HCT116 (cell line): ENCODE measurements around the gene TMEM52B. TPM values are rescaled to one million over a fixed set of nuclear protein-coding genes. Genes with fewer than 3 reads are reported as not detected.

ENCODE experiments used
- ATAC-seq: fragments of 200-7000 bp; cut with Tn5 transposase; 2 replicates; pipeline ENCODE4 v1.9.1; 2020; ENCODE audit warnings: mild to moderate bottlenecking, moderate library complexity
- BruUV-seq: library from RNA; stranded (reverse); fragments of 400-500 nt; replicated peaks from 2 replicates; lab custom pipeline; 2021; lab: Mats Ljungman, UMichigan
- CTCF ChIA-PET: fragments of 300-600 bp; sonication (Branson Sonifier 250); formaldehyde crosslinking; loops from one replicate; lab custom pipeline; 2021; ENCODE audit warnings: antibody characterized with exemption; lab: Charles Lee
- POLR2A ChIA-PET: fragments of 300-600, 350-600 bp; sonication (Branson Sonifier 250); formaldehyde crosslinking; loops from one replicate; lab custom pipeline; 2021; ENCODE audit warnings: antibody characterized with exemption; lab: Charles Lee
- RAD21 ChIA-PET, 2 experiments: fragments of 300-600 bp; sonication (Branson Sonifier 250); formaldehyde crosslinking; loops; one replicate each; lab custom pipeline; 2023; ENCODE audit warnings: low total read pairs in 2 of 2; ENCODE audit not compliant: uncharacterized antibody in 2 of 2, unreplicated experiment in 2 of 2, low non-redundant PET in 1 of 2; lab: Charles Lee
- DNase-seq: peaks from one replicate; pipeline ENCODE4 v3.0.0-alpha.2; 2010; ENCODE audit warnings: low read depth, low spot score
- H2AFZ ChIP-seq: fragments of 200-600 bp; shearing (Covaris generic), sonication (generic); 2 replicates; pipeline ENCODE4 v1.6.1; 2017; ENCODE audit warnings: low read depth, mixed run types, mixed read lengths, antibody characterized with exemption, low read length; ENCODE audit not compliant: poor library complexity, severe bottlenecking
- H3K27ac ChIP-seq: 2 replicates; pipeline ENCODE4 v1.5.1; 2012; ENCODE audit warnings: low read depth, low read length
- H3K27me3 ChIP-seq: fragments of 200-600 bp; sonication (generic); 2 replicates; pipeline ENCODE4 v1.6.1; 2016; ENCODE audit warnings: mixed run types, low read length, mixed read lengths; ENCODE audit not compliant: insufficient read depth
- H3K36me3 ChIP-seq, 2 experiments: fragments of 200-500 bp in 1 of 2; fragments of 200-600 bp in 1 of 2; sonication (Bioruptor generic) in 1 of 2; sonication (generic) in 1 of 2; 2 replicates each; pipeline versions ENCODE4 v1.5.1 to v1.6.1; 2014 to 2016; ENCODE audit warnings: low read length in 2 of 2, inconsistent platforms in 1 of 2, mixed read lengths in 1 of 2, mixed run types in 1 of 2; ENCODE audit not compliant: insufficient read depth in 2 of 2, control insufficient read depth in 1 of 2
- H3K4me1 ChIP-seq, 2 experiments: fragments of 200-600 bp in 1 of 2; sonication (generic) in 1 of 2; 2 replicates each; pipeline versions ENCODE4 v1.5.1 to v1.6.1; 2012 to 2017; ENCODE audit warnings: low read length in 2 of 2, inconsistent platforms in 1 of 2, mild to moderate bottlenecking in 1 of 2, mixed read lengths in 1 of 2, mixed run types in 1 of 2, moderate library complexity in 1 of 2; ENCODE audit not compliant: insufficient read depth in 2 of 2, control insufficient read depth in 1 of 2
- H3K4me2 ChIP-seq: fragments of 200-600 bp; sonication (generic); 2 replicates; pipeline ENCODE4 v1.6.1; 2017; ENCODE audit warnings: mixed run types, low read length, mixed read lengths
- H3K4me3 ChIP-seq, 2 experiments: fragments of 200-600 bp in 1 of 2; sonication (generic) in 1 of 2; replicated peaks in 1 of 2; 2 replicates each; pipeline ENCODE4 v1.5.1; 2011 to 2016; ENCODE audit warnings: low read length in 2 of 2, control low read depth in 1 of 2, low read depth in 1 of 2, mild to moderate bottlenecking in 1 of 2, mixed read lengths in 1 of 2, mixed run types in 1 of 2
- H3K79me2 ChIP-seq: fragments of 200-600 bp; sonication (generic); 2 replicates; pipeline ENCODE4 v1.6.1; 2017; ENCODE audit warnings: mild to moderate bottlenecking, mixed run types, low read length, moderate library complexity, mixed read lengths; ENCODE audit not compliant: insufficient read depth
- H3K9ac ChIP-seq: fragments of 200-600 bp; sonication (generic); 2 replicates; pipeline ENCODE4 v1.6.1; 2016; ENCODE audit warnings: low read length, mixed read lengths
- H3K9me2 ChIP-seq: fragments of 200-600 bp; sonication (generic), shearing (Covaris generic); 2 replicates; pipeline ENCODE4 v1.6.1; 2017; ENCODE audit warnings: mixed run types, mild to moderate bottlenecking, moderate library complexity; ENCODE audit not compliant: insufficient read depth
- H3K9me3 ChIP-seq, 2 experiments: fragments of 200-500 bp in 1 of 2; fragments of 200-600 bp in 1 of 2; sonication (Bioruptor generic) in 1 of 2; sonication (generic) in 1 of 2; 2 replicates each; pipeline ENCODE4 v1.6.1; 2014 to 2017; ENCODE audit warnings: low read length in 2 of 2, mixed read lengths in 2 of 2, inconsistent platforms in 1 of 2, low read depth in 1 of 2, mild to moderate bottlenecking in 1 of 2, mixed run types in 1 of 2, moderate library complexity in 1 of 2; ENCODE audit not compliant: control insufficient read depth in 1 of 2, insufficient read depth in 1 of 2
- H4K20me1 ChIP-seq: fragments of 200-600 bp; sonication (generic), shearing (Covaris generic); 2 replicates; pipeline ENCODE4 v1.6.1; 2017; ENCODE audit warnings: mixed run types, mild to moderate bottlenecking, moderate library complexity; ENCODE audit not compliant: insufficient read depth
- CBX3 ChIP-seq: IDR thresholded peaks from 2 replicates; pipeline ENCODE4 v1.6.1; 2012; ENCODE audit warnings: low read depth
- CEBPB ChIP-seq: IDR thresholded peaks from 2 replicates; pipeline ENCODE4 v1.6.1; 2012; ENCODE audit warnings: low read depth
- CTCF ChIP-seq, 3 experiments: fragments of 200-600 bp in 1 of 3; sonication (generic) in 1 of 3; IDR thresholded peaks in 2 of 3; conservative IDR thresholded peaks in 1 of 3; 2 replicates each; pipeline ENCODE4 v1.5.1; 2012 to 2017; ENCODE audit warnings: low read depth in 2 of 3, low read length in 2 of 3, antibody characterized with exemption in 1 of 3, borderline replicate concordance in 1 of 3, control low read depth in 1 of 3, mild to moderate bottlenecking in 1 of 3, mixed read lengths in 1 of 3, mixed run types in 1 of 3, moderate library complexity in 1 of 3; ENCODE audit not compliant: insufficient read depth in 1 of 3
- EGR1 ChIP-seq: IDR thresholded peaks from 2 replicates; pipeline ENCODE4 v1.6.1; 2012; ENCODE audit warnings: low read depth
- ELF1 ChIP-seq: IDR thresholded peaks from 2 replicates; pipeline ENCODE4 v1.6.1; 2012; ENCODE audit warnings: low read depth, borderline replicate concordance
- EZH2phosphoT487 ChIP-seq: fragments of 200-600 bp; IDR thresholded peaks from 2 replicates; pipeline ENCODE4 v1.6.1; 2018; ENCODE audit warnings: antibody characterized with exemption, borderline replicate concordance
- JUND ChIP-seq: IDR thresholded peaks from 2 replicates; pipeline ENCODE4 v1.6.1; 2012
- POLR2A ChIP-seq: IDR thresholded peaks from 2 replicates; pipeline ENCODE4 v1.7.0; 2011; ENCODE audit warnings: borderline replicate concordance; ENCODE audit not compliant: insufficient read depth, insufficient read length; ENCODE audit errors: extremely low read depth
- SIN3A ChIP-seq: IDR thresholded peaks from 2 replicates; pipeline ENCODE4 v1.6.1; 2012; ENCODE audit warnings: low read depth
- SP1 ChIP-seq: IDR thresholded peaks from 2 replicates; pipeline ENCODE4 v1.6.1; 2012; ENCODE audit warnings: low read depth
- SRF ChIP-seq: IDR thresholded peaks from 2 replicates; pipeline ENCODE4 v1.6.1; 2012; ENCODE audit warnings: low read depth
- TCF7L2 ChIP-seq: IDR thresholded peaks from 2 replicates; pipeline ENCODE4 v1.7.0; 2011; ENCODE audit warnings: borderline replicate concordance, inconsistent platforms; ENCODE audit not compliant: insufficient read depth, insufficient read length; ENCODE audit errors: extremely low read depth
- YY1 ChIP-seq: IDR thresholded peaks from 2 replicates; pipeline ENCODE4 v1.6.1; 2011; ENCODE audit warnings: low read length, low read depth, moderate library complexity, mild to moderate bottlenecking; ENCODE audit not compliant: insufficient replicate concordance; ENCODE audit errors: extremely low read depth
- ZBTB33 ChIP-seq: IDR thresholded peaks from 2 replicates; pipeline ENCODE4 v1.6.1; 2011; ENCODE audit warnings: mild to moderate bottlenecking, low read length, moderate library complexity; ENCODE audit not compliant: insufficient replicate concordance; ENCODE audit errors: extremely low read depth
- ZFX ChIP-seq: fragments of 450-650 bp; IDR thresholded peaks from 2 replicates; pipeline ENCODE4 v1.6.1; 2017
- ZNF274 ChIP-seq: fragments of 200-500 bp; sonication (Bioruptor generic); IDR thresholded peaks from 2 replicates; pipeline ENCODE4 v1.6.1; 2014; ENCODE audit warnings: mild to moderate bottlenecking, low read depth, low read length, inconsistent platforms
- intact Hi-C: fragments of 100-400 bp; cut with micrococcal nuclease; formaldehyde crosslinking; loops from 2 replicates; pipeline ENCODE4 v1.10.0; 2022
- total RNA-seq: library from RNA; stranded (reverse); gene quantifications from one replicate; pipeline ENCODE4 v1.2.1, GENCODE V29; 2021; ENCODE audit not compliant: unreplicated experiment

TMEM52B gene
- total RNA-seq, 1 experiment from 2014 or later: not detected

- no peaks in the 10 kb centered on the region for H3K27me3 ChIP-seq
- H3K4me2 ChIP-seq: no peak overlapping the region
- DNase-seq (no peak), ATAC-seq (no peak)
- no peaks in the 10 kb centered on the region for H3K79me2 ChIP-seq
- intact Hi-C loops: no loop called here
- peaks cover 9 to 32% of the 10 kb centered on the region in 2 experiments; a peak in 3 of 4 replicates for H3K4me1 ChIP-seq
- CTCF ChIA-PET: no interaction called here
- no peaks in the 10 kb centered on the region for H3K9me2 ChIP-seq
- POLR2A ChIA-PET: interaction anchor here (0.6 kb wide), 1 partner anchor 50 kb away, joined by 3 read pairs; no protein-coding TSS in a partner anchor
- no peak for TF ChIP-seq ZBTB33
- no peak for TF ChIP-seq CTCF (IDR thresholded peaks at IDR 0.05 in 2 of 3, conservative IDR thresholded peaks at IDR 0.05 in 1 of 3; ENCODE audit: borderline replicate concordance in 1 of 3, insufficient read depth in 1 of 3, low read depth in 2 of 3, low read length in 2 of 3)
- TF ChIP-seq ZFX: no peak
- no peak for TF ChIP-seq EZH2phosphoT487
- TF ChIP-seq JUND: no peak
- no peak for TF ChIP-seq SRF
- TF ChIP-seq SIN3A: no peak
- TF ChIP-seq CEBPB: no peak
- TF ChIP-seq TCF7L2: no peak
- no peak for TF ChIP-seq CBX3
- TF ChIP-seq POLR2A: no peak
- TF ChIP-seq ELF1: no peak
- TF ChIP-seq YY1: no peak
- no peak for TF ChIP-seq SP1
- no peak for TF ChIP-seq ZNF274
- TF ChIP-seq EGR1: no peak
- no peak overlapping the region for H3K4me3 ChIP-seq
- H3K9ac ChIP-seq: no peak overlapping the region
- H3K36me3 ChIP-seq: no peaks in the 10 kb centered on the region
- H3K9me3 ChIP-seq: no peaks in the 10 kb centered on the region
- RAD21 ChIA-PET: no interaction called here
- no peaks in the 10 kb centered on the region for H4K20me1 ChIP-seq
- no TSS peak for BruUV-seq
- no peak overlapping the region for H3K27ac ChIP-seq
- H2AFZ ChIP-seq: no peak overlapping the region
Observed at GRCh38 chr12:10207136-10207535, 28.3 kb downstream of the TMEM52B start.
